Bronchial epithelial cell (primary cell): ENCODE results near the gene UMODL1. TPM values are rescaled to one million over a fixed set of nuclear protein-coding genes. Genes with fewer than 3 reads are reported as not detected.

Source experiments
- DNase-seq: peaks from one replicate; pipeline ENCODE4 v3.0.0-alpha.2; 2010; ENCODE audit warnings: low read depth
- FAIRE-seq: peaks from 2 replicates; lab custom pipeline; 2011; peaks lifted over from hg19 to GRCh38; lab: Jason Lieb, UNC
- H3K27me3 ChIP-seq: 2 replicates; pipeline ENCODE4 v1.5.1; 2011; ENCODE audit warnings: low read length; ENCODE audit not compliant: control insufficient read depth, insufficient read depth
- H3K36me3 ChIP-seq: 2 replicates; pipeline ENCODE4 v1.5.1; 2011; ENCODE audit warnings: low read length; ENCODE audit not compliant: control insufficient read depth, insufficient read depth
- H3K4me3 ChIP-seq: 2 replicates; pipeline ENCODE4 v1.5.1; 2011; ENCODE audit warnings: mild to moderate bottlenecking, low read depth, low read length, control low read depth
- CTCF ChIP-seq: IDR thresholded peaks from 2 replicates; pipeline ENCODE4 v1.5.1; 2011; ENCODE audit warnings: mild to moderate bottlenecking, moderate library complexity, low read length, control low read depth, inconsistent platforms; ENCODE audit not compliant: insufficient read depth, severe bottlenecking
- total RNA-seq: library from RNA; depleted of rRNA; stranded (reverse); fragments of >200 nt; gene quantifications from 2 replicates; pipeline ENCODE4 v1.2.1, GENCODE V29; 2014

The UMODL1 gene
- total RNA-seq, 1 donor from 2014 or later, result not detected

GRCh38 chr21:42150474-42151085 is 79.5 kb downstream of the UMODL1 start:
- H3K27me3 ChIP-seq, result peaks cover 7% of the 10 kb centered on the region
- FAIRE-seq (no peak), DNase-seq (no peak)
- TF ChIP-seq CTCF, result no peak
- H3K4me3 ChIP-seq, result no peak overlapping the region
- no peaks in the 10 kb centered on the region for H3K36me3 ChIP-seq

GRCh38 chr21:42151148-42151947 is 80.2 kb downstream of the UMODL1 start:
- DNase-seq, result no peak
- TF ChIP-seq CTCF, result no peak
- peaks cover 7% of the 10 kb centered on the region for H3K27me3 ChIP-seq
- H3K36me3 ChIP-seq, result no peaks in the 10 kb centered on the region
- no peak for FAIRE-seq
- no peak overlapping the region for H3K4me3 ChIP-seq

DNA sequence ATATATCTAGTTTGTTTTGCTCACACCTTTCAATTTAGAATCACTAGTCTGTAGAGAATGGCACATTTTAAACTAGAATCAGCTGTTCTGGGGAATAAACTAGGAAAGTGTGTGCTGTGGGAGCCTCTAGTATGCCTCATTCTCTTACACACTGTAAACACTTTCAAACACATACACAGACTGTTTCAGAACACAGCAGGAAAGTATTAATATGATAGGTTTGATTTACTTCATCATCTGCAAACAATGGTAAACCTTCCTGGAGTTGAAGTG is 80.8 kb downstream of the UMODL1 start:
- Histone ChIP-seq H3K27me3 (peaks cover 7% of the 10 kb centered on the region), H3K36me3 (no peaks in the 10 kb centered on the region), H3K4me3 (no peak overlapping the region)
- FAIRE-seq, result no peak
- DNase-seq, result no peak
- TF ChIP-seq CTCF, result no peak

DNA sequence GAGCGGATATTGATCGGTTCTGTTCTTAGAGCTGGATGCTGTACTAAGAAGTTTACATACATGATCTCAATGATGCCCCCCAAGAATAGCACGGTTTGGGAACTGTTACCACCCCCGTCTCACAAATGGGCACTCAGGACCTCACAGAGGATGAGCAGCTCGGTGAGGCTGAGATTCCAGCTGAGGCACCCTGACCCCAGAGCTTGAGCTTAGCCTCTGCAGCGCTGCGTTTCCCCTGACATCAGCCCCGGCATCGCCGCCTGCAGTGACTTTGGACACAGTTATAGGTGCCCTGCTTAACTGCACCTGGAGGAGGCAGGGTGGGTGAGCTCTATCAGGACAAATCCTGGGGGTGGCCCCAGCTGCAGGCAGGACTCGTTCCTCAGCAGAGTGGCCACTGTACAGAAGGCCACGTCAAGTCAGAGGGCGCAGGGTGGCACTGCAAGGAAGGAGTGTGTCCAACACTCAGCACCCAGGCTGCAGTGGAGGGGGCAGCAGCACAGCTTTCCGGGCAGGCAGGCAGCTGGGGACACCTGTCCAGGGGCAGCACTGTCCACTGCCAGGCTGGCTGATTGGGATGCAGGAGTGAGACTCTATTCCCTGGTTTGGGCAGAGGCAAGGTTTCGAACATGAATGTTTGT is 82.0 kb downstream of the UMODL1 start:
- no peaks in the 10 kb centered on the region for H3K36me3 ChIP-seq
- no peak for FAIRE-seq
- no peak for TF ChIP-seq CTCF
- no peak for DNase-seq
- no peak overlapping the region for H3K4me3 ChIP-seq
- peaks cover 9% of the 10 kb centered on the region for H3K27me3 ChIP-seq

DNA sequence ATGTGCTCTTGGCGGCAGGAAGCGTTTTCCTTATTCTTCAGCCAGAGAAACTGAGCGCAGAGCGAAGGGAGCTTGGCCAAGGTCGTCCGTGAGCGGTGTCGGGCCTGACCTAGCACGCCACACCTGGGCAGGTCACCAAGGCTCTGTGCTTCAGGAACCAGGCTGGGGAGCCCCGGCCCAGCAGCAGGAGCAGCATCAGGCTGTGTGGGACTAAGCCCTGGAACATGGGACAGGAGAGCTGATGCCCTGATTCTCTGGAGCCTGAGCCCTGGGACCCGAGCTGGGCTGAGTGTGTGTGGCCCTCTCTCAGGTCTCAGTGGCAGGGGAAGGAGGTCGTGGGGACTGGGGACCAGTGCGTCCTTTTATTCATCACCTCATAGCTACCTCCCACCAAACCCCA is 82.6 kb downstream of the UMODL1 start:
- no peaks in the 10 kb centered on the region for H3K36me3 ChIP-seq
- DNase-seq, result no peak
- peak; percentile 36 for FAIRE-seq
- peaks cover 8% of the 10 kb centered on the region for H3K27me3 ChIP-seq
- TF ChIP-seq CTCF, result no peak
- no peak overlapping the region for H3K4me3 ChIP-seq
